RWPE1 (cell line): ENCODE measurements around the gene MBD3.

Experiments
- CTCF ChIA-PET: fragments of 350-600 bp; sonication (Branson Sonifier 250); formaldehyde crosslinking; extraction: SDS; loops from one replicate; lab custom pipeline; 2021; lab: Yijun Ruan, JAX
- POLR2A ChIA-PET: fragments of 400-600 bp; formaldehyde crosslinking; extraction: SDS; loops from one replicate; lab custom pipeline; 2020; ENCODE audit warnings: antibody characterized with exemption; ENCODE audit not compliant: low non-redundant PET; lab: Yijun Ruan, JAX
- DNase-seq: peaks from one replicate; pipeline ENCODE4 v3.0.0; 2012; ENCODE audit warnings: low spot score
- H3K27ac ChIP-seq: fragments of 450-650 bp; 2 replicates; pipeline ENCODE4 v1.5.1; 2017
- TF ChIP-seq, protein P1 (sequence below): fragments of 450-650 bp; conservative IDR thresholded peaks from 2 replicates; pipeline ENCODE4 v1.5.1; 2017; ENCODE audit warnings: low read depth, mild to moderate bottlenecking

The MBD3 gene

GRCh38 chr19:1626417-1627010 lies 33.8 kb upstream of the MBD3 start:
- CTCF ChIA-PET: interaction anchor here (0.6 kb wide), 1 partner anchor 448 kb away, joined by 7 read pairs; no protein-coding TSS in a partner anchor
- no peak overlapping the region for H3K27ac ChIP-seq

DNA sequence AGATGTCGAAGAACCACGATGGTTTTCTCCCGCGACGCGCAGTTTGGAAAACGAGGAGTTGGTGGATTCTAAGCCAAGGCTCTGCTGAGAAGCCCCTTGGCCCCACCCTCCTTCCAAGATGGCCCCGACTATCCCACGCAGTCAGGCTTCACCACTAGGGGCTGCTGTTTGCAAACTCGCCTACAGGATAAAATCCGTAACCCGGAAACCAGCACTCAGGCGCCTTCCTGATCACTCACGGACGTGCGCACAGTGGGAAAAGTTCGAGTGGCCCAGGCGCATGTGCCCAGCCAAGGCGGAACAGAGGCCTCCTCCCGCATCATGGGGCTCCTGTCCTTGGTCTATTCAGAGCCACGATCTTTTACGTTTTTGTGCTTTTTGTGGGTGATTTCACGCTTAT lies 31.8 kb upstream of the MBD3 start:
- CTCF ChIA-PET: interaction anchor here (0.7 to 1.0 kb wide), 2 partner anchors 18 to 47 kb away, joined by 3 to 4 read pairs; no protein-coding TSS in a partner anchor

More at GRCh38 chr19:1626417-1627010, 33.8 kb upstream of the MBD3 start:
- TF ChIP-seq, protein P1, sequence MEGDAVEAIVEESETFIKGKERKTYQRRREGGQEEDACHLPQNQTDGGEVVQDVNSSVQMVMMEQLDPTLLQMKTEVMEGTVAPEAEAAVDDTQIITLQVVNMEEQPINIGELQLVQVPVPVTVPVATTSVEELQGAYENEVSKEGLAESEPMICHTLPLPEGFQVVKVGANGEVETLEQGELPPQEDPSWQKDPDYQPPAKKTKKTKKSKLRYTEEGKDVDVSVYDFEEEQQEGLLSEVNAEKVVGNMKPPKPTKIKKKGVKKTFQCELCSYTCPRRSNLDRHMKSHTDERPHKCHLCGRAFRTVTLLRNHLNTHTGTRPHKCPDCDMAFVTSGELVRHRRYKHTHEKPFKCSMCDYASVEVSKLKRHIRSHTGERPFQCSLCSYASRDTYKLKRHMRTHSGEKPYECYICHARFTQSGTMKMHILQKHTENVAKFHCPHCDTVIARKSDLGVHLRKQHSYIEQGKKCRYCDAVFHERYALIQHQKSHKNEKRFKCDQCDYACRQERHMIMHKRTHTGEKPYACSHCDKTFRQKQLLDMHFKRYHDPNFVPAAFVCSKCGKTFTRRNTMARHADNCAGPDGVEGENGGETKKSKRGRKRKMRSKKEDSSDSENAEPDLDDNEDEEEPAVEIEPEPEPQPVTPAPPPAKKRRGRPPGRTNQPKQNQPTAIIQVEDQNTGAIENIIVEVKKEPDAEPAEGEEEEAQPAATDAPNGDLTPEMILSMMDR: no peak
- no peak for DNase-seq
- POLR2A ChIA-PET: no interaction called here

GRCh38 chr19:1622541-1622940 lies 29.9 kb upstream of the MBD3 start:
- H3K27ac ChIP-seq: no peak overlapping the region
- CTCF ChIA-PET: interaction anchor here (0.7 kb wide), 1 partner anchor 242 kb away, joined by 3 read pairs; no protein-coding TSS in a partner anchor
- POLR2A ChIA-PET: no interaction called here
- TF ChIP-seq, protein P1: no peak
- DNase-seq: no peak

More for the DNA sequence above, 31.8 kb upstream of the MBD3 start:
- POLR2A ChIA-PET: no interaction called here
- no peak for DNase-seq
- TF ChIP-seq, protein P1: no peak; the same call in 1 of the 2 replicates
- H3K27ac ChIP-seq: no peak overlapping the region; the same call in 1 of the 2 replicates

DNA sequence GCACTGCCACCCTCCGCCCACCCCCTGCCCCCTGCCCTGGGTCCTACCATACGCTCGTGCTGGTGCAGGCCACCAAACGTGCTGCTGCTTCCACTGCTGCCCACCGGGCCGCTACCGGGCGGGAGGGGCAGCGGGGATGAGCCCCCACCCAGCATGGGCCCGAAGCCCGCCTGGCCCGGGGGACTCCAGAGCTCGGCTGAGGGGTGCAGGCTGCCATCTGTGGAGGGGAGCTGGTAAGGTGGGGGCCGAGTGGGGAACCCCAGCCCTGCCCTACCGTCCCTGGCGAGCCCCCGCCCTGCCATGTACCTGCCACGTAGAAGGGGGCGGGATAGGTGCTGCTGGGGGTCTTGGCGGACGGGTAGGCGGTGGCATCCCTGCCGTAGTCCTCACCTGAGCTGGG lies 29.3 kb upstream of the MBD3 start:
- TF ChIP-seq, protein P1: no peak
- POLR2A ChIA-PET: no interaction called here
- H3K27ac ChIP-seq: no peak overlapping the region
- DNase-seq: no peak
- CTCF ChIA-PET: no interaction called here

DNA sequence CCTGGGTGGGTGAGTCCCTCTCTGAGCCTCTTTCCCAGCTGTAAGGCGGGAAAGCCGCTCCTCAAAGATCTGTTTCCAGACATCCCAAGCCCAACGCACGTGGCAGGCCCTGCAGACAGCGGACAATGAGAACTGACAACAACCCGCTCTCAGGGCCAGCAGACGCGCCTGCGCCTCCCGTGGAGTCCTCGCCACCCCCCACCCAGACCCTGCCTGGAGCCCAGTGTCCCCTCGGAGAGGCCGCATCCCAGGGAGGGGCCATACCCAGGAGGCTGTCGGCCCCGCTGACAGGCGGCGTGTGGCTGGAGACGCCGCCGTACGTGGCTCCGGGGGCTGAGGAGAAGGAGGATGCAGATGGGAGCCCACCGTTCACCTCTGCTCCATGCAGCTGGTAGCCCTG lies 28.9 kb upstream of the MBD3 start:
- POLR2A ChIA-PET: no interaction called here
- CTCF ChIA-PET: interaction anchor here (0.6 kb wide), 1 partner anchor 130 kb away, joined by 4 read pairs; no protein-coding TSS in a partner anchor
- no peak for DNase-seq
- TF ChIP-seq, protein P1: no peak
- no peak overlapping the region for H3K27ac ChIP-seq

DNA sequence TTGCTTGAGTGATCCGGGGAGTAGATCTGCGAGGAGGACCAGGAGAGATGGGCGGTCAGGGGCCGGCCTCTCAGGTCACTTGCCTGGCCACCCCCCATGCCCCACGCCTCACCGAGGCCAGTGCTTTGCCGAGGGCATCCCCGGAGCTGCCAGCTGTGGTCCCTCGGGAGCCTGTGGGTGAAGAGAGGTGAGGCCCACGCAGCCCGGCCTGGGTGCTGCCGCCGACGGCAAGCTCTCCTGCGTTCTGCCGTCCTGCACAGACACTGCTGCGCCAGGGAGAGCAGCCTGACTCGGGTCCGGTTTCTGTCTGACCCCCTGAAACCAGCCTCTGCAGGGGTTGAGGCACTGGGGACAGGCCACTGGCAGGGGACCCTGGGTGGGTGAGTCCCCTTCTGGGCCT lies 28.4 kb upstream of the MBD3 start:
- no peak for DNase-seq
- POLR2A ChIA-PET: no interaction called here
- TF ChIP-seq, protein P1: no peak
- CTCF ChIA-PET: interaction anchor here (0.6 kb wide), 2 partner anchors 51 to 131 kb away, joined by 4 to 5 read pairs; no protein-coding TSS in a partner anchor
- no peak overlapping the region for H3K27ac ChIP-seq
